ENCODE data around the gene HAND2. TPM values are rescaled to one million over a fixed set of nuclear protein-coding genes. Genes with fewer than 3 reads are reported as not detected.

The HAND2 gene
- total and polyA plus RNA-seq, 12 donors: 48.6 to 196 (median 117) TPM

GRCh38 chr4:173556398-173557131 is 26.5 kb upstream of the HAND2 start:
- Histone ChIP-seq H3K27me3 (peaks cover 0 to 5% (median 0%) of the 10 kb centered on the region in 7 donors), H3K4me3 (no peak overlapping the region)
- peak in 7 of 8 donors; percentile 27 to 86 (median 81) for ATAC-seq

GRCh38 chr4:173547889-173548288 is 17.9 kb upstream of the HAND2 start:
- H3K4me1 ChIP-seq: peaks cover 0 to 25% (median 0%) of the 10 kb centered on the region in 9 donors
- H3K4me3 ChIP-seq: no peak overlapping the region
- TF ChIP-seq, protein P1, sequence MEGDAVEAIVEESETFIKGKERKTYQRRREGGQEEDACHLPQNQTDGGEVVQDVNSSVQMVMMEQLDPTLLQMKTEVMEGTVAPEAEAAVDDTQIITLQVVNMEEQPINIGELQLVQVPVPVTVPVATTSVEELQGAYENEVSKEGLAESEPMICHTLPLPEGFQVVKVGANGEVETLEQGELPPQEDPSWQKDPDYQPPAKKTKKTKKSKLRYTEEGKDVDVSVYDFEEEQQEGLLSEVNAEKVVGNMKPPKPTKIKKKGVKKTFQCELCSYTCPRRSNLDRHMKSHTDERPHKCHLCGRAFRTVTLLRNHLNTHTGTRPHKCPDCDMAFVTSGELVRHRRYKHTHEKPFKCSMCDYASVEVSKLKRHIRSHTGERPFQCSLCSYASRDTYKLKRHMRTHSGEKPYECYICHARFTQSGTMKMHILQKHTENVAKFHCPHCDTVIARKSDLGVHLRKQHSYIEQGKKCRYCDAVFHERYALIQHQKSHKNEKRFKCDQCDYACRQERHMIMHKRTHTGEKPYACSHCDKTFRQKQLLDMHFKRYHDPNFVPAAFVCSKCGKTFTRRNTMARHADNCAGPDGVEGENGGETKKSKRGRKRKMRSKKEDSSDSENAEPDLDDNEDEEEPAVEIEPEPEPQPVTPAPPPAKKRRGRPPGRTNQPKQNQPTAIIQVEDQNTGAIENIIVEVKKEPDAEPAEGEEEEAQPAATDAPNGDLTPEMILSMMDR (IDR thresholded peaks at IDR 0.05): no peak
- DNase-seq (no peak), ATAC-seq (peak in 6 of 8 donors; percentile 43 to 91 (median 68))
- H3K27ac ChIP-seq: peak overlapping the region in 4 of 10 donors; percentile 5 to 69 (median 26)
- H3K27me3 ChIP-seq: peaks cover 0 to 48% (median 0%) of the 10 kb centered on the region in 7 donors
- 57 to 58% methylated on average over 13 of the region's 13 CpGs for WGBS, 2 donors
- H3K9me3 ChIP-seq: no peaks in the 10 kb centered on the region
- intact Hi-C loops (cut with DNase I): no loop called here
- H3K36me3 ChIP-seq: no peaks in the 10 kb centered on the region

More at GRCh38 chr4:173556398-173557131, 26.5 kb upstream of the HAND2 start:
- no peak for DNase-seq
- WGBS, 2 donors: 58 to 65% methylated on average over 2 of the region's 2 CpGs
- TF ChIP-seq, protein P1 (IDR thresholded peaks at IDR 0.05): no peak
- H3K36me3 ChIP-seq: peaks cover 0 to 1% (median 0%) of the 10 kb centered on the region in 9 donors
- peaks cover 0 to 19% (median 0%) of the 10 kb centered on the region in 9 donors for H3K4me1 ChIP-seq
- intact Hi-C loops (cut with DNase I): no loop called here
- H3K9me3 ChIP-seq: no peaks in the 10 kb centered on the region
- peak overlapping the region in 4 of 10 donors; percentile 4 to 32 (median 24) for H3K27ac ChIP-seq

- WGBS, 2 donors: 47 to 69% methylated on average over 2 of the region's 2 CpGs
- peak overlapping the region in 4 of 10 donors; percentile 10 to 69 (median 20) for H3K27ac ChIP-seq
- DNase-seq (no peak), ATAC-seq (no peak)
- no peaks in the 10 kb centered on the region for H3K36me3 ChIP-seq
- H3K4me1 ChIP-seq: peaks cover 0 to 29% (median 0%) of the 10 kb centered on the region in 9 donors
- intact Hi-C loops (cut with DNase I): no loop called here
- no peaks in the 10 kb centered on the region for H3K9me3 ChIP-seq
- peaks cover 0 to 59% (median 0%) of the 10 kb centered on the region in 7 donors for H3K27me3 ChIP-seq
- no peak overlapping the region for H3K4me3 ChIP-seq
- TF ChIP-seq, protein P1 (IDR thresholded peaks at IDR 0.05): no peak
These were observed 16.7 kb upstream of the HAND2 start for GRCh38 chr4:173546776-173547175.

- peaks cover 0 to 37% (median 0%) of the 10 kb centered on the region in 9 donors for H3K4me1 ChIP-seq
- 61 to 80% methylated on average over 2 of the region's 2 CpGs for WGBS, 2 donors
- ATAC-seq: no peak
- no peak overlapping the region for H3K4me3 ChIP-seq
- H3K9me3 ChIP-seq: no peaks in the 10 kb centered on the region
- no peak for DNase-seq
- intact Hi-C loops (cut with DNase I): no loop called here
- H3K36me3 ChIP-seq: no peaks in the 10 kb centered on the region
- peaks cover 0 to 72% (median 3%) of the 10 kb centered on the region in 7 donors for H3K27me3 ChIP-seq
- TF ChIP-seq, protein P1 (IDR thresholded peaks at IDR 0.05): no peak
- no peak overlapping the region for H3K27ac ChIP-seq
These were observed 15.4 kb upstream of the HAND2 start for GRCh38 chr4:173545440-173545839.

All from heart right ventricle (tissue), 16 donors.